Bronchial epithelial cell (primary cell): ENCODE results near the gene ASF1B. TPM values are rescaled to one million over a fixed set of nuclear protein-coding genes. Genes with fewer than 3 reads are reported as not detected.

Experiments
- DNase-seq: peaks from one replicate; pipeline ENCODE4 v3.0.0-alpha.2; 2010; ENCODE audit warnings: low read depth
- FAIRE-seq: peaks from 2 replicates; lab custom pipeline; 2011; peaks lifted over from hg19 to GRCh38; lab: Jason Lieb, UNC
- H3K27me3 ChIP-seq: 2 replicates; pipeline ENCODE4 v1.5.1; 2011; ENCODE audit warnings: low read length; ENCODE audit not compliant: control insufficient read depth, insufficient read depth
- H3K36me3 ChIP-seq: 2 replicates; pipeline ENCODE4 v1.5.1; 2011; ENCODE audit warnings: low read length; ENCODE audit not compliant: control insufficient read depth, insufficient read depth
- H3K4me3 ChIP-seq: 2 replicates; pipeline ENCODE4 v1.5.1; 2011; ENCODE audit warnings: mild to moderate bottlenecking, low read depth, low read length, control low read depth
- total RNA-seq: library from RNA; depleted of rRNA; stranded (reverse); fragments of >200 nt; gene quantifications from 2 replicates; pipeline ENCODE4 v1.2.1, GENCODE V29; 2014
- TF ChIP-seq, protein P1 (sequence below): IDR thresholded peaks from 2 replicates; pipeline ENCODE4 v1.5.1; 2011; ENCODE audit warnings: mild to moderate bottlenecking, moderate library complexity, low read length, control low read depth, inconsistent platforms; ENCODE audit not compliant: insufficient read depth, severe bottlenecking

Gene ASF1B
- total RNA-seq, 1 donor from 2014 or later: 0.53 TPM

DNA sequence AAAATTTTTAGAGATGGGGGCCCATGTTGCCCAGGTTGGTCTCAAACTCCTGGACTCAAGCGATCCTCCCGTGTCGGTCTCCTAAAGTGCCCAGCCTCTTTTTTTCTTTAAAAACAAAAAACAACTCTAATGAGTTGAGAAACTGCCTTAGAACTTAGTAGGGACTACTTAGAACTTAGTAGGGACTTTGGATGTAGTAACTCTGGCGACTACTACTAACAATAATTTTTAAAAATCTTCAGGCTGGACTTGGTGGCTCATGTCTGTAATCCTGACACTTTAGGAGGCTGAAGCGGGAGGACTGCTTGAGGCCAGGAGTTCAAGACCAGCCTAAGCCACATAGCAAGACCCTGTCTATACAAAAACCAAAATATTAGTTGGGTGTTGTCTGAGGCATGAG lies 50.3 kb downstream of the ASF1B start:
- H3K36me3 ChIP-seq: peaks cover 8% of the 10 kb centered on the region
- DNase-seq: no peak
- no peak for FAIRE-seq
- no peak overlapping the region for H3K4me3 ChIP-seq
- TF ChIP-seq, protein P1, sequence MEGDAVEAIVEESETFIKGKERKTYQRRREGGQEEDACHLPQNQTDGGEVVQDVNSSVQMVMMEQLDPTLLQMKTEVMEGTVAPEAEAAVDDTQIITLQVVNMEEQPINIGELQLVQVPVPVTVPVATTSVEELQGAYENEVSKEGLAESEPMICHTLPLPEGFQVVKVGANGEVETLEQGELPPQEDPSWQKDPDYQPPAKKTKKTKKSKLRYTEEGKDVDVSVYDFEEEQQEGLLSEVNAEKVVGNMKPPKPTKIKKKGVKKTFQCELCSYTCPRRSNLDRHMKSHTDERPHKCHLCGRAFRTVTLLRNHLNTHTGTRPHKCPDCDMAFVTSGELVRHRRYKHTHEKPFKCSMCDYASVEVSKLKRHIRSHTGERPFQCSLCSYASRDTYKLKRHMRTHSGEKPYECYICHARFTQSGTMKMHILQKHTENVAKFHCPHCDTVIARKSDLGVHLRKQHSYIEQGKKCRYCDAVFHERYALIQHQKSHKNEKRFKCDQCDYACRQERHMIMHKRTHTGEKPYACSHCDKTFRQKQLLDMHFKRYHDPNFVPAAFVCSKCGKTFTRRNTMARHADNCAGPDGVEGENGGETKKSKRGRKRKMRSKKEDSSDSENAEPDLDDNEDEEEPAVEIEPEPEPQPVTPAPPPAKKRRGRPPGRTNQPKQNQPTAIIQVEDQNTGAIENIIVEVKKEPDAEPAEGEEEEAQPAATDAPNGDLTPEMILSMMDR: no peak
- H3K27me3 ChIP-seq: no peaks in the 10 kb centered on the region

DNA sequence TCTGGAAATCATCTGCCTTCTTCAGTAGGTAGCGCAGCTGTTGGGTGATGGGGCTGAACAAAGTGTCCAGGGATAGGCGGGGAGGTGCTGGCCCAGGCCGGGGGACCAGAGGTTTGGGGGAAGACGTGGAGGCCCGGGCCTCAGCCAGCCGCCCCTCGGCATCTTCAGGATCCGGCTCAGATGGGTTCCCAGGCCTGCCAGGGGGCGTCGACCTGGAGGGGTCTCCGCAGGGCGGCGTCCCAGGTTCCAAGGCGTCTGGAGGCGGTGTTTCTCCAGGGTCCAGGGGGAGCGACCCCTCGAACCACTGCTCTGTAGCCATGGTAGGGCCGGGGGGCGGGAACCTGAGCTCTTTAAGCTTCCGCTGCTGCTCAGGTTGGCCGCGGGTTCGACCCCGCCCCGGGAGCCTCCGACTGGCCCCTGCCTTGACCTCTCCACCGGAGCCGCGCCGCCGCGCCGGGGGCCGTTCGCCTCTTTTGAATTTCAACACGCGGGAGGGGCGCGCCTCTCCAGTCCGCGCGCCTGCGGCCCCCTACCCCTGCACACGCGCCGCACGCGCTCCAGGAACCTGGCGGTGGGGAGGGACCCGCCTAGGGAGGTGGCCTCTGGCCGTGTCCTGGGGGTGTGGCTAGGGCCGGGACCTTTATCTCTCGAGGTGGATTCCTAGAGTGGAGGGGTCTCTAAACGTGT lies 50.9 kb downstream of the ASF1B start, which contains the start of gene C19orf67:
Gene C19orf67, minus strand, starts transcription at position 475 of the 687 bp plus-strand sequence. Its CDS starts 156 bp downstream, at position 319.
- no peak for FAIRE-seq
- DNase-seq: no peak
- Histone ChIP-seq H3K36me3 (peaks cover 8% of the 10 kb centered on the region), H3K27me3 (no peaks in the 10 kb centered on the region), H3K4me3 (no peak within 1 kb of the TSS)
- TF ChIP-seq, protein P1: no peak

DNA sequence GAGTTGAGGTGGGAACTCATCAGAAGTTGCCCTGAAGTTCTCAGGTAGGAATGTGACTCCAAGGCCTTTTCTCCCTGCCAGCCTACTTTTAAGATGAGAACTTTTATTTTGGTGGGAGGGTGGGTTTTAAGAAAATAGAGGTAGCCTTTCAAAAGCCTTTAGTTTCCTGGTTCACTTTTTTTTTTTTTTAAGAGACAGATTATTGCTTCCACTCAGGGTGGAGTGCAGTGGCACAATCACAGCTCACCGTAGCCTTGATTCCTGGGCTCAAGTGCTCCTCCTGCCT lies 53.8 kb downstream of the ASF1B start:
- no peak for FAIRE-seq

DNA sequence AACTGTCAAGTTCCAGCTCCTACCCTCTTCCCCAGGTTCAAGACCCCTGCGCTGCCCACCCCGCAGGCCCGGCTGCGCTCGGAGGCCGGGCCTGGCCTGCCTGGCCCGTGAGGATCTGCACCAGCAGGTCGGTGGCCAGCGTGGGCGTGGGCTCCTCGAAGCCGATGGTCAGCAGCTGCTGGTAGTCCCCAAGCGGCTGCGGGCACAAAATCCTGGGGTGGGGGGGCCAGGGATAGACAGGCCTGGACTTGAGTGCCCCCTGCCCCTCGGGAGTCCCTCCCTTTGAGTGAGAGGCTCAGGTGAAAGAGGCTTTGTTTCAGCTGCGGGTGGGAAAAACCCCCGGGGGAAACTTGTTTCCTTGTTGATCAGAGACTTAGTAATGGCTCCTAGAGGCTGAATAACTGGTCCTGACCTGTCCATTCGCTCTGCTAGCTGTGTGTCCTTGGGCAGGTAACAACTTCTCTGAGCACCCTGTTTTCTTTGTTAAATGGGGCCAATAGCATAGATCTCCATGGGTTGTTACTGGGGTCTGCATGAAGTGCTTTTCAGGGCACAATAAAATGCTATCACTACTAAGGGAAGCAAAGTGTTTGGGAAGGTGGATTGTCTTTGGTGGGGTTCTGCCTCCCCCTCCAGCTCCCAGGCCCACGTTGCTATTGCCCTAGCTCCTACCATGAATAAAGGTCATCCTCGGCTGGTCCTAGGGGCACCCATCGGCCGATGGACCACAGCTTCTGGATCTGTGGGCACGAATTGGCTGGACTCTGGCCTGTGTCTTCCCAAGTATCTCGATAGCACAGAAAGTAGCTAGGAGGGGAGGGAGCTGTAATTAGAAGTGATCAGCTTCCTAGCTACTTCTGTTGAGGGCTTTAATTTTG lies 54.4 kb downstream of the ASF1B start:
- FAIRE-seq: no peak
- TF ChIP-seq, protein P1: no peak
- Histone ChIP-seq H3K4me3 (peak overlapping the region; percentile 84), H3K27me3 (no peaks in the 10 kb centered on the region), H3K36me3 (no peaks in the 10 kb centered on the region)
- peak; percentile 82 for DNase-seq

More for the DNA sequence above, 53.8 kb downstream of the ASF1B start:
- Histone ChIP-seq H3K36me3 (peaks cover 2% of the 10 kb centered on the region), H3K4me3 (no peak overlapping the region), H3K27me3 (no peaks in the 10 kb centered on the region)
- DNase-seq: no peak
- TF ChIP-seq, protein P1: no peak

DNA sequence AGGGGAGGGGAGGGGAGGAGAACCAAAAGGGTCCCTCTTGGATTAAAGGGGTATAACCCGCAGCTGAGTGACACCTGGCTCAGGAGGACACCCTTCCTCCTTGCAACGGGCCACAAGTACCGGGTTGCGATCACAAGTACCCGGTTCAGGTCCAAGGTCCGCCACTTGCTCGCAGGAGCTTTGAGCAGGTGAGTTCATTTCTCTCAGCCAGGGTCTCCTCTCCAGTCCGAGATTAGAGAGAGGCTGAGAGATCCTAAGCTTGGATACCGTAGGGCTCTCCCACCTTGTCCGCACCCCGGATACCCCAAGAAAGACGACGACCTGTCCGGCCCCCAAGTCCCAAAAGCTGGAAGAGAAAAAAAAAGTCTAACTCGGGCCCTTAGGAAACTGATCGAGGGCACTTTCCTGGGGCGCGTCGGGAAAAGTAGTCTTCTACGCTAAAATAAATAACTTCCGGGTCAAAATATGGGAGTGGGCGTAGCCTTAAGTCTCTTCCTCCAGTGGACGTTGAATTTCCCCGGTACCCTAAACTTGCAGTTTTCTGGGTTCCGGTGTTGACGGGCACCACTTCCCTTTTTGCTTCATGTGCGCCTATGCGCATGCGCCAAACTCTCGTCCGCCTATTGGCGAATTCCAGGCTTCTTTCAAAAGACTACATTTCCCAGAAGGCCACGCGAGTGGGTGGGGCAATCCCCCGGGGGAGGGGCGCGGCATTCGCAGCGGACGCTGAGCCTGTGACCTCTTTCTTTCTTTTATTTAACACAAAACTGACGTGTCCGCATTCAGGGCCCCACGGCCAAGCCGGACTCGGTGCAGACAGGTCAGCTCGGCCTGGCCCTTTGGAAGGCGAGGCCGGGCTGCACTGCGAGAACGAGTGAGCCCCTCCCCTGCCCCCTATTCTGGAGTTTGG lies 55.2 kb downstream of the ASF1B start:
- no peaks in the 10 kb centered on the region for H3K36me3 ChIP-seq
- no peaks in the 10 kb centered on the region for H3K27me3 ChIP-seq
- TF ChIP-seq, protein P1: no peak
- FAIRE-seq (no peak), DNase-seq (peak; percentile 98)
- peak overlapping the region; percentile 84 for H3K4me3 ChIP-seq
